Adrenal gland (tissue), 5 donors: ENCODE data around the gene ZNF331.

Experiments used
- POLR2A ChIP-seq, 2 donors: fragments of 450-650 bp; IDR thresholded peaks; one replicate each; pipeline ENCODE4 v1.6.1; 2017; ENCODE audit warnings: antibody characterized with exemption in 2 of 2, mild to moderate bottlenecking in 2 of 2, moderate library complexity in 1 of 2
- TF ChIP-seq, protein P1 (sequence below), 6 experiments: fragments of 450-650 bp in 4 of 6; fragments of 200-600 bp in 2 of 6; sonication (generic) in 1 of 6; IDR thresholded peaks; 1 replicate in 5 of 6; 2 replicates in 1 of 6; pipeline versions ENCODE4 v1.5.1 to v1.8.0; 2016 to 2021; ENCODE audit warnings: antibody characterized with exemption in 6 of 6, mild to moderate bottlenecking in 2 of 6, moderate library complexity in 1 of 6
- donor health status: DM: no; HTN: no; CAD: no.

DNA sequence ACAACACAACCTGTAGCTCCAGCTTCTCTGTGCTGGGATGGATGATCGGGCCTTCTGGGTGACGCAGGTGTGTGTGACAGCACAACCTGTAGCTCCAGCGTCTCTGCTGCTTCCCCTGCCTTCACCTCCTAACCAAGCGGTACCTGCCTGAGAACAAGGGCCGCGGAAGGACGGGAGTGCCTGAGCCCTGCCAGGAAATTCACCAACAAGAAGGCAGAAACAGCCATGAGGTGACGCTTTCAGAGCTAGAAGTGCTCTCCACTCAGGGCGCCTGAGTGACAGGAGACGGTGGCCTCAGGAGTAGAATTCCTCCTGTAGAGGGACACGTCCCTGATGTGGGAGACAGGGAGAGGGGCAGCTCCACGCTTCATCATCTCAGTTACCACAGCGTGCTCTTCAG is 17.4 kb downstream of the ZNF331 start:
- TF ChIP-seq, protein P1, sequence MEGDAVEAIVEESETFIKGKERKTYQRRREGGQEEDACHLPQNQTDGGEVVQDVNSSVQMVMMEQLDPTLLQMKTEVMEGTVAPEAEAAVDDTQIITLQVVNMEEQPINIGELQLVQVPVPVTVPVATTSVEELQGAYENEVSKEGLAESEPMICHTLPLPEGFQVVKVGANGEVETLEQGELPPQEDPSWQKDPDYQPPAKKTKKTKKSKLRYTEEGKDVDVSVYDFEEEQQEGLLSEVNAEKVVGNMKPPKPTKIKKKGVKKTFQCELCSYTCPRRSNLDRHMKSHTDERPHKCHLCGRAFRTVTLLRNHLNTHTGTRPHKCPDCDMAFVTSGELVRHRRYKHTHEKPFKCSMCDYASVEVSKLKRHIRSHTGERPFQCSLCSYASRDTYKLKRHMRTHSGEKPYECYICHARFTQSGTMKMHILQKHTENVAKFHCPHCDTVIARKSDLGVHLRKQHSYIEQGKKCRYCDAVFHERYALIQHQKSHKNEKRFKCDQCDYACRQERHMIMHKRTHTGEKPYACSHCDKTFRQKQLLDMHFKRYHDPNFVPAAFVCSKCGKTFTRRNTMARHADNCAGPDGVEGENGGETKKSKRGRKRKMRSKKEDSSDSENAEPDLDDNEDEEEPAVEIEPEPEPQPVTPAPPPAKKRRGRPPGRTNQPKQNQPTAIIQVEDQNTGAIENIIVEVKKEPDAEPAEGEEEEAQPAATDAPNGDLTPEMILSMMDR (IDR thresholded peaks at IDR 0.05): no peak
- no peak for TF ChIP-seq POLR2A (IDR thresholded peaks at IDR 0.05)
